Measurements from ENCODE around the gene TSPEAR.
"Not testable (repeated sequence)": the region's sequence is repeated elsewhere in the genome, so short reads cannot be mapped to it uniquely, and the experiment has no call there.

TSPEAR gene

GRCh38 chr21:44580231-44580821 is 131.0 kb downstream of the TSPEAR start, which contains the start of gene KRTAP10-5:
KRTAP10-5 (minus strand) TSS chr21:44580604; CDS start chr21:44580578, 26 bp downstream.
- not testable (repeated sequence) for DNase-seq

- DNase-seq, result no peak
Measured at GRCh38 chr21:44579833-44580144, 131.6 kb downstream of the TSPEAR start.

- no peak for DNase-seq
Measured at GRCh38 chr21:44579056-44579832, 132.1 kb downstream of the TSPEAR start.

GRCh38 chr21:44578371-44579055 is 132.9 kb downstream of the TSPEAR start:
- DNase-seq, result no peak

GRCh38 chr21:44576025-44576420 is 135.3 kb downstream of the TSPEAR start:
- no peak for DNase-seq

- DNase-seq, result no peak
Measured at GRCh38 chr21:44575307-44576024, 135.9 kb downstream of the TSPEAR start.

- DNase-seq, result no peak
Measured at GRCh38 chr21:44574457-44575306, 136.7 kb downstream of the TSPEAR start.

GRCh38 chr21:44573630-44574456 is 137.5 kb downstream of the TSPEAR start, which contains the start of gene KRTAP10-4:
KRTAP10-4 (plus strand) TSS chr21:44573729; CDS start chr21:44573759, 30 bp downstream.
- not testable (repeated sequence) for DNase-seq

- DNase-seq, result no peak
Measured at GRCh38 chr21:44572959-44573583, 138.3 kb downstream of the TSPEAR start.

GRCh38 chr21:44571844-44572782 is 139.3 kb downstream of the TSPEAR start:
- DNase-seq, result no peak

GRCh38 chr21:44571296-44571695 is 140.1 kb downstream of the TSPEAR start:
- DNase-seq, result no peak

- no peak for DNase-seq
Measured at GRCh38 chr21:44569861-44570517, 141.4 kb downstream of the TSPEAR start.

- DNase-seq, result peak; percentile 13
Measured at GRCh38 chr21:44568667-44569556, 142.5 kb downstream of the TSPEAR start.

- no peak for DNase-seq
Measured at GRCh38 chr21:44568261-44568660, 143.1 kb downstream of the TSPEAR start.

- no peak for DNase-seq
Measured at GRCh38 chr21:44567481-44568171, 143.7 kb downstream of the TSPEAR start.

- DNase-seq, result no peak
Measured at GRCh38 chr21:44566403-44566802, 145.0 kb downstream of the TSPEAR start.

GRCh38 chr21:44564886-44565598 is 146.3 kb downstream of the TSPEAR start:
- no peak for DNase-seq

Measured in EL (cell line).